Left lobe of liver (tissue), 2 donors: Measurements from ENCODE around the gene SACS. TPM values are rescaled to one million over a fixed set of nuclear protein-coding genes. Genes with fewer than 3 reads are reported as not detected.
"Not testable (repeated sequence)": the region's sequence is repeated elsewhere in the genome, so short reads cannot be mapped to it uniquely, and the experiment has no call there.

Experiments used
- ATAC-seq: fragments of 200-7000 bp; cut with Tn5 transposase; one replicate; pipeline ENCODE4 v1.9.1; 2020; ENCODE audit warnings: mild to moderate bottlenecking, moderate library complexity
- DNase-seq: peaks from one replicate; pipeline ENCODE4 v3.0.0-alpha.2; 2020; ENCODE audit warnings: low spot score
- total RNA-seq: library from RNA; stranded (reverse); gene quantifications from one replicate; pipeline ENCODE4 v1.2.1, GENCODE V29; 2021
- donor health status: DM: no; HTN: no; CAD: no; lungs with moderate emphysema.
- donor health status: DM: no; HTN: yes; CAD: no.

SACS gene
- total RNA-seq, 1 donor from 2014 or later: 2.0 TPM

DNA sequence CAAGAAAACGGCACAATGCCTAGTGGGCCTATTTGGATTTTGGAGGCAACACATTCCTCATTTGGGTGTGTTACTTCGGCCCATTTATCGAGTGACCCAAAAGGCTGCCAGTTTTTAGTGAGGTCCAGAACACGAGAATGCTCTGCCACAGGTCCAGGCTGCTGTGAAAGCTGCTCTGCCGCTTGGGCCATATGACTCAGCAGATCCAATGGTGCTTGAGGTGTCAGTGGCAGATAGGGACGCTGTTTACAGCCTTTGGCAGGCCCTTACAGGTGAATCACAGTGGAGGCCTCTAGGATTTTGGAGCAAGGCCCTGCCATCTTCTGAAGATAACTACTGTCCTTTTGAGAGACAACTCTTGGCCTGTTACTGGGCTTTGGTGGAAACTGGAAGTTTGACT is 118.7 kb downstream of the SACS start:
- DNase-seq, ATAC-seq: not testable (repeated sequence)

DNA sequence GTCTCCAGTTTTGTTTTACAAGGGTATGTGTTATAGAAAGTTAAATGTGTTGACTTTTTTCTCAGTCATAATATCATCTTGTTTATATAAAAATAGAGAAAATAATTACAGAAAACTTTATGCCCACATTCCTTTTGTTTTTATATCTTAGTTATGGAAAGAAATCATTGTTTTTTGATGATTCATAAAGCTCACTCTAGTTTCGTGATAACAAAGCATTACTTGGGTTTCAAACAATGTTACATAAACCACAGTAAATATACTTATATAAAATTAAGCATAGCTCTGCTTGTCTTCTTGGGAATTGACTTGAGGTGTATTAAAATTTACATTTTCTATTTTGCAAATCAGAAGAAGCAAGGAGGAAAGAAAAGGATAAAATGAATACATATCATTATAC is 140.9 kb downstream of the SACS start:
- no peak for DNase-seq

GRCh38 chr13:23289917-23290357 is 143.6 kb downstream of the SACS start:
- DNase-seq: no peak
- no peak for ATAC-seq

More for the DNA sequence above, 140.9 kb downstream of the SACS start:
- no peak for ATAC-seq

GRCh38 chr13:23288995-23289394 is 144.5 kb downstream of the SACS start:
- ATAC-seq (no peak), DNase-seq (no peak)

GRCh38 chr13:23288564-23288963 is 144.9 kb downstream of the SACS start:
- no peak for ATAC-seq
- no peak for DNase-seq

- DNase-seq (no peak), ATAC-seq (no peak)
These were observed 154.2 kb downstream of the SACS start for GRCh38 chr13:23279321-23279720.

Other genes starting within 250 kb of the SACS start
- 0.60 TPM for gene TNFRSF19, start 136.7 kb upstream of the SACS start, total RNA-seq